Liver (tissue), 3 donors: ENCODE results near the gene FAM161A.

Experiments used
- ATF3 ChIP-seq: IDR thresholded peaks from 2 replicates; pipeline ENCODE4 v1.6.1; 2016; ENCODE audit warnings: antibody characterized with exemption
- CTCF ChIP-seq: fragments of 150-350 bp; IDR thresholded peaks from 2 replicates; pipeline ENCODE4 v1.5.1; 2017; ENCODE audit warnings: improper control_type of control experiment, low read depth, low read length; ENCODE audit not compliant: missing input control
- FOXA1 ChIP-seq: IDR thresholded peaks from 2 replicates; pipeline ENCODE4 v1.6.1; 2016; ENCODE audit warnings: antibody characterized with exemption
- GABPA ChIP-seq, 2 donors: IDR thresholded peaks in 1 of 2; conservative IDR thresholded peaks in 1 of 2; 2 replicates each; pipeline ENCODE4 v1.6.1; 2016; ENCODE audit warnings: antibody characterized with exemption in 2 of 2, mild to moderate bottlenecking in 1 of 2, moderate library complexity in 1 of 2
- HNF4A ChIP-seq, 2 donors: conservative IDR thresholded peaks; 2 replicates each; pipeline ENCODE4 v1.6.1; 2016; ENCODE audit warnings: antibody characterized with exemption in 2 of 2, mild to moderate bottlenecking in 2 of 2
- HNF4G ChIP-seq: IDR thresholded peaks from 2 replicates; pipeline ENCODE4 v1.6.1; 2016; ENCODE audit warnings: antibody characterized with exemption
- RAD21 ChIP-seq, 2 donors: IDR thresholded peaks; 2 replicates each; pipeline ENCODE4 v1.6.1; 2016; ENCODE audit warnings: antibody characterized with exemption in 2 of 2, mild to moderate bottlenecking in 2 of 2
- REST ChIP-seq: IDR thresholded peaks from 2 replicates; pipeline ENCODE4 v1.6.1; 2016; ENCODE audit warnings: antibody characterized with exemption, mild to moderate bottlenecking
- RXRA ChIP-seq, 2 donors: IDR thresholded peaks; 2 replicates each; pipeline ENCODE4 v1.6.1; 2017 to 2018; ENCODE audit warnings: antibody characterized with exemption in 2 of 2, mild to moderate bottlenecking in 1 of 2
- TAF1 ChIP-seq: conservative IDR thresholded peaks from 2 replicates; pipeline ENCODE4 v1.6.1; 2016; ENCODE audit warnings: antibody characterized with exemption, mild to moderate bottlenecking
- donor health status: healthy.
- donor health status: healthy.

GRCh38 chr2:61807036-61807757 lies 46.7 kb downstream of the FAM161A start:
- no peak for TF ChIP-seq RAD21 (IDR thresholded peaks at IDR 0.05)
- TF ChIP-seq CTCF: no peak
- no peak for TF ChIP-seq FOXA1
- no peak for TF ChIP-seq RXRA (IDR thresholded peaks at IDR 0.05)
- TF ChIP-seq HNF4G: no peak
- no peak for TF ChIP-seq ATF3
- TF ChIP-seq REST: no peak
- TF ChIP-seq HNF4A (conservative IDR thresholded peaks at IDR 0.05): no peak
- TF ChIP-seq TAF1: no peak
- TF ChIP-seq GABPA (IDR thresholded peaks at IDR 0.05 in 1 of 2, conservative IDR thresholded peaks at IDR 0.05 in 1 of 2): no peak
